Fibroblast of skin of left biceps (primary cell): ENCODE measurements around the gene IBSP.
A peak's percentile ranks its signal among the peaks of the same experiment; 100 is the strongest.

Experiments
- DNase-seq, 2 experiments: peaks; one replicate each; pipeline ENCODE4 v3.0.0-alpha.2; 2013; ENCODE audit warnings: low read depth in 2 of 2

Gene IBSP, protein sequence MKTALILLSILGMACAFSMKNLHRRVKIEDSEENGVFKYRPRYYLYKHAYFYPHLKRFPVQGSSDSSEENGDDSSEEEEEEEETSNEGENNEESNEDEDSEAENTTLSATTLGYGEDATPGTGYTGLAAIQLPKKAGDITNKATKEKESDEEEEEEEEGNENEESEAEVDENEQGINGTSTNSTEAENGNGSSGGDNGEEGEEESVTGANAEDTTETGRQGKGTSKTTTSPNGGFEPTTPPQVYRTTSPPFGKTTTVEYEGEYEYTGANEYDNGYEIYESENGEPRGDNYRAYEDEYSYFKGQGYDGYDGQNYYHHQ

DNA sequence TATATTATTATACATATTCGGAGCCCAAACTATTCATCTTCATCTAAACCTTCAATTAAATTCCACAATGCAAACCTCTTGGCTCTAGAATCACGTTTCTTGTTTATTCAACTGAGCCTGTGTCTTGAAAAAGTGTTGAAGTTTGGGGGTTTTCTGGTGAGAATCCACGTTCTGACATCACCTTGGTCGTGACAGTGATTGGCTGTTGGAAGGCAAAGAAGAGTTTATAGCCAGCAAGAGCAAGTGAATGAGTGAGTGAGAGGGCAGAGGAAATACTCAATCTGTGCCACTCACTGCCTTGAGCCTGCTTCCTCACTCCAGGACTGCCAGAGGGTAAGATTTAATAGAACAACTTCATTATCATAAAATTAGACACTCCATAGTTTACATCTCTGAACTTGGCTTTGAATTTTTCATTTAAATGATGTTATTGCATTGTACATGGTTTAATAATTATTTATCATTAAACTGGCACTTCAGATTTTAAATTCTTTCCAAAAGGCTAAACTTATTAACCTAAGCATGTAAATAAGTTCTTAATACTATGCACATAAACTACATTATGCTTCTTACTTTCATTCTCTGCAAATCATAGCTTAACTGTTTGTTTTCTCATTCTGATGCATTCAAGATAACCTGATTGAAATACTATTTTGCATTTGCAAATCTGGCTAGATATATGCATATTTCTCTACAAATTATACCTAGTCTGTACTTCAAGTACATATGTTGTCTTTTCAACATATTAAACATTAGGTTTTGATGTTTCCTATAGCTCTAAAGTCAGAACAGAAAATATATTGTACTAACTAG, at the start of gene IBSP:
Gene IBSP, plus strand, starts transcription at position 254 of the 813 bp plus-strand sequence. CDS start 2,808 bp downstream, outside the sequence.
- DNase-seq = no peak

DNA sequence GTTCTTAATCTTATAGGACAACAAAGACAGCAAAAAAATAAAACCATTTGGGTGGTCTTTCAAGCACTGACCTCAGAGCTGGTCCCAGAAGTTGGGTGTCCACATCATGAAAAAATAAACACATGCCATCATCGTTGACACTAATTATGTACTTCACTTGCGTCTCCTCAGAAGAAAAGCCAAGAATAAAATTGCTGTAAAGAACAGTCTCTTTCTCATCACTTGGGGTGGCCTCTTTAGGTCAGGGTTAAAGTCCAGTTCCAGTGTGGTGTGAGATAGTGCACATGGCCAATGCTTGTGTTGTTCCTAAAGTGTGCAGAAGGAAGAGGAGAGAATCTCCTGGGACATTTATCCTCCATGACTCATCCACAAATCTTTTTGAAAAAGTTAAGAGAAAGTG, 49.5 kb upstream of the IBSP start:
- DNase-seq = no peak

DNA sequence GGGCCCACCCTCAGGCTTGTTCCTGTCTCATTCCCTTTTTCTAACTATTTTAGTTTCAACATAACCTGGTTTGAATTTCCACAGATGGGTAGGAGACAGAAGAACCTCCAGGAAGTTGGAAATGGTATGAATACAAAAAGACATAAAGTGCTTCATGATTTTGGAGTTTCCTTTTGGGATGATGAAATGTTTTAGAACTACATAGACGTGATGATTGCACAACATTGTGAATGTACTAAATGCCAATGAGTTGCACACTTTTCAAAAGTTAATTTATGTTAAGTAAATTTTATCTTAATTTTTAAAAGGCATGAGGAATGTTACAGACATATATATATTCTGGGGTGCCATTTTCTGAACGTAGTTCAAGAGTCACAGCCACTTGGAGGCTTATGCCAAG, 41.1 kb upstream of the IBSP start:
- DNase-seq = no peak

DNA sequence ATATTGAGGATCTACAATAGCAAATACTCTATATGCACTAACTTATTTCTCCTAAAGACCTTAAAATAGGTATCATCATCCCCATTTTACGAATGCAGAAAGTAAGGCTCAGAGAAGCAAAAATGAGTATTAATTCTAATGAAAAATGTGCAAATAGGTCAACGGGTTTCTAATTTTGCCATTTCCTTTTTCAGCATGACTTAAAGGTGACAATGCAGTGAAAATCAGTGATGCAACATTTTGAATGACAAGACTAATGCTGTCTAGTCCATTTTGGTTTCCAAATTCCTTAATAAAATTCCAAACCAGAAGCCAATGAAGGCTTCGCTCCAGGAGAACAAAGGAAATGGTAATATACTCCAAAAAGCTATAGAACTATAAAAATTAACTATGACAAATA, 37.0 kb upstream of the IBSP start:
- no peak for DNase-seq

DNA sequence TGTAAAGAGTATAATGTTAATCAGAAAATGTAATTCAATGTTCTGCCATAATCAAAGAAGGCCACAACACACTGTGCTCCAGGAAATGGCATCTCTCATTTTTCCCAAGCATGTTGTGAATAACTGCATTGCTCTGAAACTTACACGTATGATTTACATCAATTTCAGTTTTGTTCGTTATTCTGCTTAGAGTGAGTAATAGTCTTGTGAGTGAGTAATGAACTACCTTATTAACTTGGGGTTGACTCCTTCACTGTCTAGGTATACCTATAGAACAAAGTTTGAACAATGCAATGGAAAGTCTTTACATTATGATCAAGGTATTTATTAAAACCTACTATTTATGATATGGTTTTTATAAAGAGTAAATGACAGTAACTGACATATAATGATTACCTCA, 17.8 kb upstream of the IBSP start:
- no peak for DNase-seq

DNA sequence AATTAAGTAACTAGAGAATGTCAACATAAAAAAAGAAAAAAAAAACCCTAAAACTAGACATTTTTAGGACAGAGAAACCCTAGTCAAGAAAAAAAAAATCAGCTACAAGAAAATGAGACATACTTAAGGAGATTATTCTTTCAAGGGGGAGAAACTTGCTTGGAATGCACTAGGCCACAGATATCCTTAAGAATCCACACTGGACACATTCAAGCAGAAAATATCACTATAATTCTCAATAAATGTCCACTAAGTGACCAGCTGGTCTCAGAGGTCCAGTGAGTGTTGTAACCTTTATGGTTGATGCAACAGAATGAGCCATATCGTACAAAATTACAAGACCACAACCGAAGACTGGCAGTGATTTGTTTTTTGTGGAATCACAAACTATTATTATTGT, 15.6 kb upstream of the IBSP start:
- no peak for DNase-seq

DNA sequence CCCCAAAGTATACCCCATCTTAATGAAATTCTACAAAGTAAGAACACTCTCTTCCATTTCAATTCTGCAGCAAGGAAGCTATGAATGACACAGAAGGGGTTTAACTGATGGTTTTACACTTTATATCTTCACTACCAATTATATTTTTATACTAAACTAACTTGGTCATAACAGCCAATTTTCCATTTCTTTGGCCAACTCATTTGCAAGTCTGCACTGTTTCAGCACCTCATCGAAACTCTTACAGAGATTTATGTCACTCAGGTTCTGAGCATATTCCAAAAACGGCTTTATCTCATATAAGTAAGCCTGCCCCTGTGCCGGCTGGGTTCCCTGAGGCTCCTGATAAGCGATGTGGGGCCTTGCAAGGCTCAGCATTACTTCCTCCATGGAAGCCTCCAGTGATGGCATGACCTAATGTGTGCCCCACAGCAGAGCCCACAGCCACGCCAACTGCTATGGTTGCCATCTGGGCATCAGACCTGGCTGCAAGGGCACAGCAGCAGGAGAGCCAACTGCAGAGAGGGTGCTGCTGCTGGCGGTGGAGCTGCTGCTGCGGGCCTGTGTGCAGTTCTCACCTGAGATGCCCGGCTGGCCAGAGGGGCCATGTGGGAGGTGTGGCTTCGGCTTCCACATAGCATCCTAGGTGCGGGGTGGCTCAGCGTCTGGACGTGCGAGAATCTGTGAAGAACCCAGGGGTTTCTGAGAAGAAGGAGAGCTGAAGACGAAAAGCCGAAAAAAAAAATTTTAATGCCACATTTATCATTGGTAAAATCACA, 13.4 kb upstream of the IBSP start:
- DNase-seq = no peak

DNA sequence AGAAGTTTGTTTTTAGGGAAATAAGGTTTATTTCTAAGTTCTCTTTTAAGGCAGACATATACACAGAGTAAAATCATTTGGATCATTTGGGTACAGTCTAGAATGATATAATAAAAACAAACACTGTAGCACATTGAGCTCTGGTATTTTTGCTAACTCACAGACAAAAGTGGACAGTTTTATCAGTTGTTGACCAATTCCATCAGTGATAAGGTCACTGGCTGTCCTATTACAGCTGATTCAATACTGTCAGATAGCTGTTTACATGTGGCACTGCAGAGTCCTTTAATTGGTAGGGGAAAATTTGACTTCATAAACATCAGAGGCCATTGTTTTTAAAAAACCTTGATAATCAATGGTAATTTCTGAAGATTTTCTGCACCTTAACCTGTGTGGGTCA, 3.5 kb downstream of the IBSP start:
- no peak for DNase-seq

DNA sequence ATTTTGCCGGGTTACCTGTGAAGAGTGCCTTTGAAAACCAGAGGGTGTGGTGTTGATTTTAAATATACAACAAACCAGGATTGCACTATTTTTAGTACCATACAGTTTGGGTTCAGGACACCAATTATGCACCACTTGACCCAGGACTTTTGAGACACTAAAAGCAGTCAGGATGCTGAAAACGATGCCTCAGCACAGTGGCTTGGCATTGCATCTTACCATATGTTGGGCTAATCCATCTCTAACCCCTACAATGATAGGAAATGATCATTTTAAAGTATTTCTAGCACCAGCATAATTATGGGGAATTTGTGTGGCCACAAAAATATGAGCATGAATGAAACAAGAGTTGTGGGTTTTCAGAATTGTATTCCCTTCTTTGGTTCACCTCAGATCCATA, 4.1 kb downstream of the IBSP start:
- no peak for DNase-seq

DNA sequence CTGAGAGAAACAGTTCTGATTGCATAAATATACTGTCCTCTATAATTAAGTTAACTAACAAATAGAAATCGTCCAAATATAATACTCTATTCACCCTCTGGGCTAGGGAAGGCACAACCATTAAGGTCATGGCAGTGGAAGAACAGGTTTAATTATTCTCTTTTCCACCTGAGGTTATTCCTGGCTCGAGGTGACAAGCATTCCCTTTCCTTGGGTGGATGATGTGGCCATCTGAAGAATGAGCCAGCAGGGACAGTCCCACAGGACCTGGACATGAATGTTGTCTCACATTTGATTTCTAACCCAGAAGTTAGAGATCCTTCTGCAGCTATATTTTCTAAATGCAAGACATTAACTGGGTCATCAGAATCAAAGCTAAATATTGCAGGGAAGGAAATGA, 5.5 kb downstream of the IBSP start:
- no peak for DNase-seq

DNA sequence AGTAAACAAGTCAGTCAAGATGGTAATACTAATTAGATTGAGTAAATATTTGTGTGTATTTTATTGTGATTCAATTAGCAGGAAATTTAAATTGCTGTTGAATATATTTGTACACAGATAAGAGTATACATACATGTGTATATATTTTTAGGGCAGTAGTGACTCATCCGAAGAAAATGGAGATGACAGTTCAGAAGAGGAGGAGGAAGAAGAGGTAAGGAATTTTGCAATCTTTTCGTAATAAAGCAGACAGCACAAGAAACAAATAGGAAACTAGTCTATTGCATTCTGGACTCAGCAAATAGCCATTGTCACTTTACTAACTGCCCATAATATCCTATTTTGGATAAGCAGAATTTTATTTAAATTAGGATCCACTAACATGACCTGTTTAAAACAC, 6.6 kb downstream of the IBSP start:
- DNase-seq = no peak

DNA sequence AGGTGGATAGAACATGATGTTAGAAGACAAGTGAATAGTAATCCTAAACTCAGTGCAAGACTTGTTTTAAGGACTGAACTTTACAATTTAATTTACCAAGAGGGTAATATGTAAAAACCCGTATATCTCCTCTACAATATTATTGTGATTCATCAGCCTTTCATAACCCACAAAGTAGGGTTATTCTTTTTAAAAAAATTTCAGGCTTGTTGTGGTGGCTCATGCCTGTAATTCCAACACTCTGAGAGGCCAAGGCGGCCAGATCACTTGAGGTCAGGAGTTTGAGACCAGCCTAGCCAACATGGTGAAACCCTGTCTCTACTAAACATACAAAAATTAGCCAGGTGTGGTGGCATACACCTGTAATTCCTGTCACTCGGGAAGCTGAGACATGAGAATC, 7.2 kb downstream of the IBSP start:
- no peak for DNase-seq

DNA sequence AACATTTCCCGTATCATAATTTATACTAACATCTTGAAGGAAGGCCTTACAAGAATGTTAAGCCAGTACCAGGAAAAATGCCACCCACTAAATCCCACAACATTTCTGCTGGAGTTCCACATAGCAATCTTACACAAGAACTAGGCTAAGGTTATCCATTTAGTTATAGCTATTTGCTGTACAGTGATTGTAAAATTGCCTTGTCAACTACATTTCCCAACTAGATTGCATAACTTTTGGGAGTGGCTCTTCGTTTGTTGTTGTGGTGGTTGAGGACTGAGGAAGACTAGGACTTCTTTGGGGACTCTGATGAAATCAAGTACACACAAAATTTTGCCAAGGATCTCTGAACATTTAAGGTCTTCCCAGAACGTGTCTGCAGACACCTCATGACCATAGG, 8.0 kb downstream of the IBSP start:
- DNase-seq = no peak

DNA sequence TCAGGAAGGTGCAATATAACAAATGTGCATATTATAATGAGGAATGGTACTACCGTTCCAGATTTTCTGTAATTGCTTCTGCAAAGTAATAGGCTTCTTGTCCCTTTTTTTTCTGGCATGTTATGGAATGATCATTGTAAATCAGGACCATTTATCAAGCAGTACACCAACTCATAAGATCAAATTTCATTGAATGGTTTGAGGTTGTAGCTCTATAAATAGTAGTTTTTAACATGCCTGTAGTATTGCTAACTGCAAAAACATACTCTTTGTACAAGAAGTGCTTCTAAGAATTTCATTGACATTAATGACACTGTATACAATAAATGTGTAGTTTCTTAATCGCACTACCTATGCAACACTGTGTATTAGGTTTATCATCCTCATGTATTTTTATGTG, 12.6 kb downstream of the IBSP start:
- DNase-seq = no peak

DNA sequence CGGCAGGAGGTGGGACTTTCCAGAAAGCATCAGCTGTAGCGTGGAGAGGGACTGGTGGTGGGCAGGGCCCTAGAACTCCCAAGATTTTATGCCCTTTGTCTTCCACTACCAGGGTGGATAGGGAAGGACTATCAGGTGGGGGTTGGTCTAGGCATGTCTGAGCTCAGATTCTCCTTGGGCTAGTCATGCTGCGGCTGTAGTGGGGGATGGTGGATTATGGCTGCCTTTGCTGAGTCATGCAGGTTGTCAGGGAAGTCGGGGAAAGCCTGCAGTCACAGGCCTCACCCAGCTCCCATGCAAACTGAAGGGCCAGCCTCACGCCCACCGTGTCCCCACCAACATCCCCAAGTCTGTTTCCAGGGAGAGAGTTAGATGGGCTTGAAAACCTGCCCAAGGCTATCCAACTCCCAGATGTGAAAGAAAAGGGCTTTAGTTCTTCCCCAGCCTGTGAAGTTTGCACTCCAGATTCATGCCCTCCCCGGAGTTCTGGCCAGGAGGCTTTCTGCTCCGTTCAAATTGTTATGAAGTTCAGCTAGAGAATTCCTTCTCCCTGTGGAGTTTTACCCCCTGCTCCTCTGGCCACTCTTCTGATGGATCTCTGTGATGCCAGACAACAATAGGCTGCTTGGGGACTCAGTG, 20.0 kb downstream of the IBSP start:
- peak; percentile 81 to 82 for DNase-seq

DNA sequence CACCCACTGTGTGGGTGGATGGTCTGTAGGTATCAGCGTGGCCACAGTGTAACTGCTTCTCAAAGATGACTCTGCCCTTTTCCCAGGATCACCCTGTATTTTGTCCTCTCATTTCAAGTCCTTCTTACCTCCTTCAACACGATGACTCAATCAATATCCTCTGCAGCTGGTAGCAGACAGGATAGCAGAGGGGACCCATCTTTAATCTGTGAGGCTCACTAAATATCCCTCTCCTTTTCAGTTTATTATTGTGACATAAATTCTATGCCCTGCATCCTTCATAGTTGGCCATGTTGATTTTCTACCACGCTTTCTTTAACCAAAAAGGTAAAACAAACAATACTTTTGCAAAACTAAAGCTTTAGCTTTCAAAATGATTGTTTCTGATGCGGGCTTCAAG, 23.8 kb downstream of the IBSP start:
- no peak for DNase-seq

DNA sequence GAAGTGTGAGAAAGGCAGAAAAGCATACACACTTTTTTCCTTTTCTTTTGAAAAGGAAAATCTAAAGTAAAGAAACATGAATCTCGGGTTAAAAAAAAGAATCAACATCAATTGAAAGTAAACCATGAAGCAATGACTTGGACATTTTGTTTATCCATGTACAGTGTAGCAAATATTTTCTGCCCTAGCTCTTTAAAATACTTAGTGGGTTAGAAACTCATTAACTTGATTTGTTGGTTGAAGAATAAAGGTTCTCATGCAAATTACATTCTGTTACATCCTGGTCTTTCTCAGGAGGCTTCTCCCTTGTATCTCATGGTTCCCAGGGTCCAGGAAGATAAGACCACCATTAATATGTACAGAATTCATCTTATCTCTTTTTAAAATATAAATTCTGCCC, 24.4 kb downstream of the IBSP start:
- DNase-seq = no peak

DNA sequence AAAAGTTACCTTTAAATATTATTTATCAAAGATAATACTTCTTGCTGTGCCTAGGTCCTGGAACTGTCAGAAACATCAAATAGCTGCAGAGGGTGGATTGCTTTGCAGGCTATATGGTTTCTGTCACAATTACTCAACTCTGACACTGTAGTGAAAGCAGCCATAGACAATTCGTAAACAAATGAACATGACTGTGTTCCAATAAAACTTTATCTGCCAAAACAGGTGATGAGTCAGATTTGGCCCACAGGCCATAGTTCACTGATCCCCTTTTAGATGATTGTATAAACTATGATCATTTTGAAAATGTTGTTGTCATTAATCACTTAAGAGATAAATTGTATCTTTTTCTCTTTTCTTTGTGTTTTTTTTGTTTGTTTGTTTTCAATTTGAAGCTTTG, 25.0 kb downstream of the IBSP start:
- no peak for DNase-seq

DNA sequence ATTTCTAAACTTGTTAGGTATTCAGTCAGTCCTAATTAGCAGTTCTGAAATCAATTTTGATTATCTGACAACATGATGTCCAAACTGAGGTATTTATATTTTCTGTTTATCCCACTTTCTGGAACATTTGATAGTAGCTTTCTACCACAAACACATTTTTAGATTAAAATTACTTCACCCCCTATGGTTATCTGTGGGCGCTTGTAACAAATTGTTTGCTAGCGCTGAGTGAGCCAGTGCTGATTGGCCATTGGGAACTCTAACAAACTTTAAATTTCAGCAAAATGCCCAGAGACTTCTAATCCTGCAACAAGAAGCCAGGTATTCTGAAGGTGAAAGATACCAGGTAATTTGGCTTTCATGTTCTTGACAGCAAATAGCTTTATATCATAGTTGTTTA, 33.3 kb downstream of the IBSP start, which contains the start of gene MEPE:
Gene MEPE, plus strand, starts transcription at position 301 of the 400 bp plus-strand sequence. CDS start 1,746 bp downstream, outside the sequence.
- no peak for DNase-seq

DNA sequence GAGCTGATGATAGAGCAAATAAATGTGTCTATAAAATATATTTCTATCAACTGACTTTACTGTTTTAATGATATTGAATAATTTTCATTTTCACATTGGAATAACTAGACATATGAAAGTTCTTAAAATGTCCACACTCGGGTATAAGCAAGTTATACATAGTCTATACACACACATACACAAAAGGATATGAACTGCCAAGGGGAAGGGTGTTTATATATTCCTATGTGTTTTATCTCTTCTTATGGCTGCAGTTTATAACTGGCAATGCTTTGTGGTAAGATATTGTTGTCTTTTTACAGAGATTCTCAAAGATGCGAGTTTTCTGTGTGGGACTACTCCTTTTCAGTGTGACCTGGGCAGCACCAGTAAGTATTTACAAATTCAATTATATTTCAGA, 35.0 kb downstream of the IBSP start:
- DNase-seq = no peak

DNA sequence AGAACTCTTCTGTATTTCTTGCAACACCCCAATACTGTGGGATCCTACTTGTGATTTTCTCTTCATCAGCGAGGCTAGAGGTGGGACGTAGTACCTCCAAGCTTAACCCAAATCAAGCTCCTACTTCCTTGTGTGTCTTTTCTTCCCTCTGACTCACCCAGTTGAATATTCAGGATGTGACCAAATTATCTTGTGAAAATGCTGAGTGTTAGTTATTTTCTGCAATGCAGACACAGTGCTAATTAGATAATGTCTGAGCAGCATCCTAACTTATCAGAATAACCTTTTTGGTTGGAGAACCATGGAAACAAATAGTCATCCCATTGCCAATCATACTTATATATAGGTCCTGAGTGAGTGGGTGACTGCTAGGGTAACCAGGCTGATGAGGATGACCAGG, 35.8 kb downstream of the IBSP start:
- DNase-seq = no peak

DNA sequence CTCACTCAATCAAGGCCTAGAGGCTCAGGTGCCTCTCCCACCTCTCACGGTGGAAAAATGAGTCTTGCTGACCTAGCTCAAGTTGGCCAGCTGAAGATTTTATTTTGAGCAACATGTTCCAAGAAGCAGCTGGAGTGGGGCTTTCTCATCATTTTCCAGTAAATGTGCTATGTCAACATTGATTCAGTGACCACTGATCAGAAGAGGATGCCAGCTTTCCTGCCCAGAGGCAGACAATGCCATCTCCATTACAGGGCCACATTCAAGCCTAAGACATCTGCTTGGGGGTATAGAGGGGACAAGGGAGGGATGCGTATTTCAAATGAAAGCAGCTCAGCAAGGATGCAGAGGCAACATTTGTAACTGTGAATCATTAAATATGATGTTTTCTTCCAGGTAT, 36.4 kb downstream of the IBSP start:
- no peak for DNase-seq
